Activated CD8-positive, alpha-beta memory T cell treated with anti-CD3 and anti-CD28 coated beads for 36 hours (primary cell): ENCODE results near the gene KCNQ1OT1. TPM values are rescaled to one million over a fixed set of nuclear protein-coding genes. Genes with fewer than 3 reads are reported as not detected.
"Not testable (repeated sequence)": the region's sequence is repeated elsewhere in the genome, so short reads cannot be mapped to it uniquely, and the experiment has no call there.

Experiments used
- CTCF ChIA-PET: fragments of 350-600 bp; sonication (Branson Sonifier 250); formaldehyde crosslinking; loops from one replicate; lab custom pipeline; 2021; ENCODE audit warnings: antibody characterized with exemption; lab: Charles Lee
- POLR2A ChIA-PET: fragments of 350-600 bp; sonication (Branson Sonifier 250); formaldehyde crosslinking; loops from one replicate; lab custom pipeline; 2021; ENCODE audit warnings: antibody characterized with exemption; lab: Charles Lee
- total RNA-seq, 2 experiments: library from RNA; stranded (reverse); gene quantifications; one replicate each; pipeline ENCODE4 v1.2.3, GENCODE V29; 2021

KCNQ1OT1 gene
- total RNA-seq, 2 experiments from 2014 or later = 0.21 TPM

DNA sequence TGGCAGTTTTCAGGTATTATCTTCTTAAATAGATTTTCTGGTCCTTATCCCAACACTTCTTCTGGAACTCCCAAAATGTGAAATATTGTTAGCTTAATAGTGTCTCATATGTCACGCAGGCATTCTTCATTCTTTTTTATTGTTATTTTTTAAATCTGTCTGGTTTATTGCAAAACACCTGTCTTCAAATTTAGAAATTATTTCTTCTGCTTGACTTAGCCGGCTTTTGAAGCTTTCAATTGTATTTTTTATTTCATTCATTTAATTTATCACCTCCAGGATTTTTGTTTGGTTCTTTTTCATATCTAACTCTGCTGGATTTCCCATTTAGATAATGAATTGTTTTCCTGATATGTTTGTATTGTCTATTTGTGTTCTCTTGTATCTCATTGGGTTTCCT is 49.9 kb downstream of the KCNQ1OT1 start:
- CTCF ChIA-PET = no interaction called here
- POLR2A ChIA-PET = no interaction called here

DNA sequence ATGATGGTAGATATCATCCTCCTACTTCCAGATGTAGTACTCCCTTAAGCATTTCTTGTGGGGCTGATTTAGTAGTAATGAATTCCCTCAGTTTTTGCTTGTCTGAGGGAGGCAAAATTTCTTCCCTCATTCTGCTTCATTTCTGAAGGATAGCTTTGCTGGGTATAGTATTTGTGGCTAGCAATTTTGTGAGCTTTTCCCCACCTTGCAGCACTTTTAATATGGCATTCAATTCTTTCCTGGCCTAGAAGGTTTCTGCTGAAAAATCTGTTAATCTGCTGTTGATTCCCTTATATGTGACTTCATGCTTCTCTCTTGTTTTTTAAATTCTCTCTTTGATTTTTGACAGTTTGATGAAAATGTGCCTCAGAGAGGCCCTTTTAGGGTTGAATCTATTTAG is 50.4 kb downstream of the KCNQ1OT1 start:
- CTCF ChIA-PET = no interaction called here

DNA sequence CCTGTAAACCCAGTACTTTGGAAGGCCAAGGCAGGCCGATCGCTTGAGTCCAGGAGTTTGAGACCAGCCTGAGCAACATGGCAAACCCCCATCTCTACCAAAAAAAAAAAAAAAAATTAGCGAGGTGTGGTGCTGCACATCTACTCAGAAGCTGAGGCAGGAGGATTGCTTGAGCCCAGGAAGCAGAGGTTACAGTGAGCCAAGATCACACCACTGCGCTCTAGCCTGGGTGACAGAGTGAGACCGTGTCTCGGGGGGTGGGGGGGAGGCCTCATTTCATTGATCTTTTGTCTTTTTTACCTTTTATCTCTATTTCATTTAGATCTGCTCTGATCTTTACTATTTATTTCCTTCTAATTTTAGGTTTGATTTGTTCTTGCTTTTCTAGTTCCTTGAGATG is 51.8 kb downstream of the KCNQ1OT1 start:
- POLR2A ChIA-PET = no interaction called here
- CTCF ChIA-PET = no interaction called here

More for the DNA sequence above, 50.4 kb downstream of the KCNQ1OT1 start:
- POLR2A ChIA-PET = no interaction called here

GRCh38 chr11:2647167-2647566 is 52.6 kb downstream of the KCNQ1OT1 start:
- POLR2A ChIA-PET = no interaction called here
- CTCF ChIA-PET = no interaction called here

GRCh38 chr11:2645779-2646118 is 54.0 kb downstream of the KCNQ1OT1 start:
- POLR2A ChIA-PET = no interaction called here

DNA sequence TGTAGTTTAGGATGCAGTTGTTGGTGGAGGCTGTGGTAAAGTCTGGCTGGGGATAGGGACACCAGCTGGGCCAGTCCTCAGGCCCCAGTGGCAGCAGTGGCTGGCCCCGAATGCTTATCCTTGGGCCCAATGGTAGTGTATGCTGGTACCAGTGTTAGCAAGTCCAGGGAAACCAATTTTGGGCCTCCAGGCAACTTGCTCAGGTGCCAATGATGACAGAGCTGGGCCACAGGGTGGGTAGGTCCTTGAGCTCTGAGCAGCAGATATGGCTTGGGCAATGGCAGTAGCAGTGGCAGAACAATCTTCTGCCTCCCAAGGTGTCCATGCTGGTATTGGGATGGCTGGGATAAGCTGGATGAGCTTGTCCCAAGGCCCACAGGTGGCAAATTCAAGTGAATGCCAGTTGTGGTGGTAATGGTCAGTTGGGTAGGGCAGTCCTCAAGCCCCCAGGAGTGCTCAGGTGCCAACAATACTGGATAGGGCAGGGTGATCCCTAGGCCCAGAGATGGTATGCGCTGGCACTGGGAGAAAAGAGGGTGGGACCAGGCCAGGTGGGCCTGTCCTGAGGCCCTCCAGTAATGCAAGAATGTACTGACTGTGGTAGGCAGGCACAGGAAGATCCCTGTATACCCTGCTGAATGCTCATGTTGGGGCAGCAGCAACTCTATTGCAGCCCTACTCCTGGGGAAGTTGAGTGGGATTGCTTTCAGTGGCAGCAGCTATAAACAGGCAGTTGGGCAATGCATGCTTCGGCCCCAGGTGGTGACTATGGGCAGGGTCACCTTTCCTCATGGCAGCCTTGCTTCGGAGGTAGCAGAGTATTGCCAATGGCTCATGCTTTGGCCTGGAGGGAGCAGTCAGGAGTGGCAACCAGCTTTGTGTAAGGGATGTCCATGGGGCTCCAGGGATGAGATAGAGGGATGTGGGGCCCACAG is 54.7 kb downstream of the KCNQ1OT1 start:
- CTCF ChIA-PET = no interaction called here
- POLR2A ChIA-PET = no interaction called here

More at GRCh38 chr11:2645779-2646118, 54.0 kb downstream of the KCNQ1OT1 start:
- CTCF ChIA-PET = no interaction called here

GRCh38 chr11:2643746-2644145 is 56.0 kb downstream of the KCNQ1OT1 start:
- POLR2A ChIA-PET = no interaction called here

GRCh38 chr11:2641623-2642022 is 58.2 kb downstream of the KCNQ1OT1 start:
- ChIA-PET POLR2A (no interaction called here), CTCF (no interaction called here)

More at GRCh38 chr11:2643746-2644145, 56.0 kb downstream of the KCNQ1OT1 start:
- CTCF ChIA-PET = interaction anchor here (1.1 kb wide), 1 partner anchor 52 kb away, joined by 3 read pairs; no protein-coding TSS in a partner anchor

GRCh38 chr11:2639763-2640162 is 60.0 kb downstream of the KCNQ1OT1 start:
- POLR2A ChIA-PET, CTCF ChIA-PET: not testable (repeated sequence)

GRCh38 chr11:2631161-2631560 is 68.6 kb downstream of the KCNQ1OT1 start:
- ChIA-PET CTCF (no interaction called here), POLR2A (no interaction called here)

- ChIA-PET CTCF (no interaction called here), POLR2A (no interaction called here)
These were observed 69.1 kb downstream of the KCNQ1OT1 start for GRCh38 chr11:2630679-2631078.

DNA sequence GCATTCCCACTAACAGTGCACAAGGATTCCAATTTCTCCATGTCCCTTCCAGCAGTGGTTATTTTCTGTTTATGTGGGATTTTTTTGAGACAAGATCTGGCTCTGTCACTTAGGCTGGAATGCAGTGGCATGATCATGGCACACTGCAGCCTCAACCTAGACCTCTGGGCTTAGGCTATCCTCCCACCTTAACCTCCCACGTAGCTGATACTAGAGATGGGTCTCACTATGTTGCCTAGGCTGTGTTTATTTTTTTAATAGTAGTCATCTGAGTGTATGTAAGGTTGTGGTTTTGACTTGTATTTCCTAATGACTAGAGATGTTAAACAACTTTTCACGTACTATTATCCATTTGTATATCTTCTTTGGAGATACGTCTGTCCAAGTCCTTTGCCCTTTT is 74.6 kb downstream of the KCNQ1OT1 start:
- POLR2A ChIA-PET = no interaction called here
- CTCF ChIA-PET = interaction anchor here (0.7 kb wide), 1 partner anchor 31 kb away, joined by 5 read pairs; no protein-coding TSS in a partner anchor

GRCh38 chr11:2621894-2622293 is 77.9 kb downstream of the KCNQ1OT1 start:
- ChIA-PET CTCF (no interaction called here), POLR2A (no interaction called here)

DNA sequence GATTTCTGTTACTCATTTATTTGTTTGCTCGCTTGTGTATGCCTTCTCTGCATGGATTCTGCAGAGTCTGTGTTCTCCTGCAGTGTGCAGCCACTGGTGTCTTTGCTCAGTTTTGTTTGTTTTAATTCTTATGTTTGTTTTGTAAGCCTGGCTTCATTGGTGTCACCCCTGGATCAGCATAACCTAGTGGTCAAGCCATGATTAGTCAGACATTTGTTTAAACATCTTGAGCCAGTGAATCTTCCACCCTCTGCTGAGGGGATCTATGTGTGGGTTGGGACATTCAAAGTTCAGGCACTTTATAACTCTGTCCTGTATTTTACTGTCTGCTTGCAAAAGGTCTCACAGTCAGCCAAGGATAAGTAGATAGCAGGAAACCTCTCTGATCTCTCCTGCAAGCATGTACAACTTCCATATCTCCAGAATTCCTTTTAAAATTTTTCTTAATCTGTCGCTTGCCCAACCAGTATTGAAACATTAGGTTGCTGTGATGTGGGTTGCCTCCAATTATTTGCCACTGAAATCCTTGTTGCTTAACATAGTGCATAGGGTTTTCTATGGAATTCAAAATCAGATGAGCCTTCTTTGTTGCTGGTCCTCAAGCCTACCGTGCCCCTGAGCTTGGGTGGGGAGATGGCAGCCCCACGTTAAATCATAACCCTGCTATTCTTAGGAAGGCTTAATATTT is 86.8 kb downstream of the KCNQ1OT1 start:
- POLR2A ChIA-PET = no interaction called here
- CTCF ChIA-PET = no interaction called here

GRCh38 chr11:2609345-2609744 is 90.4 kb downstream of the KCNQ1OT1 start:
- ChIA-PET CTCF (no interaction called here), POLR2A (no interaction called here)

GRCh38 chr11:2599561-2600189 is 100.1 kb downstream of the KCNQ1OT1 start:
- CTCF ChIA-PET = no interaction called here
- POLR2A ChIA-PET = no interaction called here

DNA sequence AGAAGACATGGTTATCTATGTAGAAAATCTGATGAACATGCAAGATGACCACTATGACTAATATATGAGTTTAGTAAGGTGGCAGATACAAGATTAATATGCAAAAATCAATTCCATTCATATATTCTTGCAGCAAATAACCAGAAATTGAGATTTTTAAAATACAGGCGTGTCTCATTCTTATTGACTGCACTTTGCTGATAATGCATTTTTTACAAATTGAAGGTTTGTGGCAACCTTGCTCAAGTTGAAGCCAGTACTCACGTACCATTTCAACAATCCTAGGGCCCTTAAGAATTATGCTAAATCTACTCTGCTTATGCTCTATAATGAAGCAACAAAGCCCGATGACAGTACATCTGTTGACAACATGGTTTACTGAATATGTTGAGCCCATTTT is 104.6 kb downstream of the KCNQ1OT1 start:
- ChIA-PET POLR2A (no interaction called here), CTCF (no interaction called here)

DNA sequence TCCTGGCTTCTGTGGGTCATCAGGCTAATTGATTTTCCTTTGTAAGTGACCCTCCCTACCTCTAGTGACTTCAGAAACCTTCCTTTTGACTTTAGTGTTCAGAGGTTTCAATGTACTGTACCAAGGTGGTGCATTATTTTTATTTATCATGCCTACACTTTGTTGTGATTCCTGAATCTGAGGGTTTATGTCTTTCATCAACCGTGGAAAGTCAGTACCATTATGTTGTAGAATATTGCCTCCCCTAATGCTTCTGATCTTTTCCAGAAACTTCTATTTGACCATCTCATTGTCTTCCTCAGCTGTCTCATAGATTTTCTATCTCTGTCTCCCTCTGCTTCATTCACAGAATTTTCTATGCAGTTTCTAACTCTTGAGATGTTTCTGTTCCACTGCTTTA is 105.5 kb downstream of the KCNQ1OT1 start:
- ChIA-PET CTCF (no interaction called here), POLR2A (no interaction called here)

GRCh38 chr11:2593393-2593950 is 106.3 kb downstream of the KCNQ1OT1 start:
- POLR2A ChIA-PET = no interaction called here
- CTCF ChIA-PET = no interaction called here
